ENCODE data around the gene CARNS1. TPM values are rescaled to one million over a fixed set of nuclear protein-coding genes. Genes with fewer than 3 reads are reported as not detected.

CARNS1 gene
- polyA plus RNA-seq, 1 experiment, result 0.12 TPM

DNA sequence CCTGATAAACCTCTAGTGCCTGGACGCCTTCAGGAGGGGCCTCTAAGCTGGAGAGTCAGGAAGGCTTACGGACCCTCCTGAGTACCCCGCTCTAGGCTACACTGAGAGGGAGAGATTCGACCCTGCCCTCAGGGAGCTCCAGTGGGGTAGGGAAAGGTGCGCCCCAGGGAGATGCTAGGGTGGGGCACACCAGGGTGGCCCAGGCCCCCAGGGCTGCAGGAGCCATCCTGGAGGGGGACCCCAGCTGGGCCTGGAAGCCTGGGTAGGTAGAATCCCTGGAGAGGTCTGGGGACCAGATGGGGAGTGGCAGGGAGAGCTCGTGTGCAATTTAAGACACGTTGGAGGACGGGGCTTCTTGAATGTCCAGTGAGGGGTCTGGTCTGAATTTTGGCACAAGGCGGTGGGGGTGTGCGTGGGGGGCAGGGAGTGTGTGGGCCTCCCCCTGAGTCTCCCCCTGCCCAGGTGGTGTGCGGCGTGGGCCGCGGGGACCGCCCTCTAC lies 4.7 kb downstream of the CARNS1 start:
- TF ChIP-seq, protein P1, sequence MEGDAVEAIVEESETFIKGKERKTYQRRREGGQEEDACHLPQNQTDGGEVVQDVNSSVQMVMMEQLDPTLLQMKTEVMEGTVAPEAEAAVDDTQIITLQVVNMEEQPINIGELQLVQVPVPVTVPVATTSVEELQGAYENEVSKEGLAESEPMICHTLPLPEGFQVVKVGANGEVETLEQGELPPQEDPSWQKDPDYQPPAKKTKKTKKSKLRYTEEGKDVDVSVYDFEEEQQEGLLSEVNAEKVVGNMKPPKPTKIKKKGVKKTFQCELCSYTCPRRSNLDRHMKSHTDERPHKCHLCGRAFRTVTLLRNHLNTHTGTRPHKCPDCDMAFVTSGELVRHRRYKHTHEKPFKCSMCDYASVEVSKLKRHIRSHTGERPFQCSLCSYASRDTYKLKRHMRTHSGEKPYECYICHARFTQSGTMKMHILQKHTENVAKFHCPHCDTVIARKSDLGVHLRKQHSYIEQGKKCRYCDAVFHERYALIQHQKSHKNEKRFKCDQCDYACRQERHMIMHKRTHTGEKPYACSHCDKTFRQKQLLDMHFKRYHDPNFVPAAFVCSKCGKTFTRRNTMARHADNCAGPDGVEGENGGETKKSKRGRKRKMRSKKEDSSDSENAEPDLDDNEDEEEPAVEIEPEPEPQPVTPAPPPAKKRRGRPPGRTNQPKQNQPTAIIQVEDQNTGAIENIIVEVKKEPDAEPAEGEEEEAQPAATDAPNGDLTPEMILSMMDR (IDR thresholded peaks at IDR 0.05; ENCODE audit: insufficient read depth, low read depth, low read length), result no peak
- ChIA-PET CTCF (interaction anchor here (1.4 to 3.1 kb wide), 3 partner anchors 13 to 38 kb away, joined by 4 to 9 read pairs (median 5); partner anchors contain the start of gene PPP1CA), POLR2A (no interaction called here)

DNA sequence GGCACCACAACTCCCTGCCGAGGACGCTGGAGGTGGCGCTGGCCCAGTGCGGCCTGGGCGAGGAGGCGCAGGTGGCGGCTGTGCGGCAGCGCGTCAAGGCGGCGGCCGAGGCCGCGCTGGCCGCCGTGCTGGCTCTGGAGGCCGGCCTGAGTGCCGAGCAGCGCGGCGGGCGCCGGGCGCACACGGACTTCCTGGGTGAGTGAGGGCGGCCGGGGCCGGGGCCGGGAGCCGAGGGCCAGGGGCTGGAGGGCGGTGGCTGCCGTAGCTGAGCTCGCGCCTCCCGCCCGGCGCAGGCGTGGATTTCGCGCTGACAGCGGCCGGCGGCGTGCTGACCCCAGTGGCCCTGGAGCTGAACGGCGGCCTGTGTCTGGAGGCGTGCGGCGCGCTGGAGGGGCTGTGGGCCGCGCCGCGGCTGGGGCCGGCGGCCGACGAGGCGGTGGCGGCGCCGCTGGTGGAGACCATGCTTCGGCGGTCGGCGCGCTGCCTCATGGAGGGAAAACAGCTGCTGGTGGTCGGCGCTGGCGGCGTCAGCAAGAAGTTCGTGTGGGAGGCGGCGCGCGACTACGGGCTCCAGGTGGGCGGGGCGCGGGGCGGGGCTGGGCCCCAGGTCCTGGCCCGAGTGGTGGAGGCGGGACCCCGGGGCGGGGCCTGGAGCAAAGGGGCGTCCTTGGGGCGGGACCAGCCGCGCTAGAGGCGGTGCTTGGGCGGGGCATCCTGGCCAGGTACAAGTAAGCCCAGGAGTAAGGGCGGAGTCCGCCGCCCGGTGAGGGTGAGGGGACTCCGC lies 5.4 kb downstream of the CARNS1 start:
- ChIA-PET CTCF (interaction anchor here (0.6 to 3.1 kb wide), 4 partner anchors 13 to 209 kb away, joined by 3 to 9 read pairs (median 4); partner anchors contain the start of gene PPP1CA), POLR2A (no interaction called here)

More for the DNA sequence above, 4.7 kb downstream of the CARNS1 start:
- Histone ChIP-seq H3K27me3 (ENCODE audit: control insufficient read depth, insufficient read depth, low read length) (no peaks in the 10 kb centered on the region), H3K4me3 (ENCODE audit: low read depth, low read length) (peak overlapping the region; percentile 41), H3K36me3 (ENCODE audit: control insufficient read depth, insufficient read depth, low read length) (no peaks in the 10 kb centered on the region)
- DNase-seq (ENCODE audit: low read depth), result no peak

DNA sequence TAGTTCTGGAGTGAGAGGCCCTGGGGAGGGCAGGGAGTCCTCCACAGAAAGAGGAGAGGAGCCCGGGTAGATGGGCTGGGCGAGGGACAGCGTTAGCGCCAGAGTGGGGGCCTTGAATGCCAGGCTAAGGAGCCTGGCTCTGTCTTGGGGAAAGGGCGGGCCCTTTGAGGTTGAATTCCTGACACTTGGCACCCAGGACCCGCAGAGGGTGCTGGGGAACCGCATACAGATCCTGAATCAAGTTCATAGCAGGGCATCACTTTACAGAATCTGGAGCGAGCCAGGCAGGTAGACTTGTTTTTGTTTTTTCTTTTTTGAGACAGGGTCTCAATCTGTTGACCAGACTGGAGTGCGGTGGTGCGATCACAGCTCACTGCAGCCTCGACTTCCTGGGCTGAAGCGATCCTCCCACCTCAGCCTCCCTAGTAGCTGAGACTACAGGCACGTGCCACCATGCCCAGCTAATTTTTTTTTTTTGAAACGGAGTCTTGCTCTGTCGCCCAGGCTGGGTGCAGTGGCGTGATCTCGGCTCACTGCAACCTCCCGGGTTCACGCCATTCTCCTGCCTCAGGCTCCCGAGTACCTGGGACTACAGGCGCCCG lies 6.1 kb downstream of the CARNS1 start:
- ChIA-PET POLR2A (interaction anchor here (0.6 kb wide), 1 partner anchor 160 kb away, joined by 6 read pairs; no protein-coding TSS in a partner anchor), CTCF (interaction anchor here (0.6 to 3.1 kb wide), 4 partner anchors 14 to 209 kb away, joined by 3 to 9 read pairs (median 4); partner anchors contain the start of gene PPP1CA)
- no peak for DNase-seq (ENCODE audit: low read depth)
- no peaks in the 10 kb centered on the region for H3K27me3 ChIP-seq (ENCODE audit: control insufficient read depth, insufficient read depth, low read length)
- peak overlapping the region; percentile 41 for H3K4me3 ChIP-seq (ENCODE audit: low read depth, low read length)
- H3K36me3 ChIP-seq (ENCODE audit: control insufficient read depth, insufficient read depth, low read length), result no peaks in the 10 kb centered on the region
- TF ChIP-seq, protein P1 (IDR thresholded peaks at IDR 0.05; ENCODE audit: insufficient read depth, low read depth, low read length), result no peak

More for the DNA sequence above, 5.4 kb downstream of the CARNS1 start:
- TF ChIP-seq, protein P1 (IDR thresholded peaks at IDR 0.05; ENCODE audit: insufficient read depth, low read depth, low read length), result no peak
- Histone ChIP-seq H3K4me3 (ENCODE audit: low read depth, low read length) (peak overlapping the region; percentile 41), H3K27me3 (ENCODE audit: control insufficient read depth, insufficient read depth, low read length) (no peaks in the 10 kb centered on the region), H3K36me3 (ENCODE audit: control insufficient read depth, insufficient read depth, low read length) (no peaks in the 10 kb centered on the region)
- no peak for DNase-seq (ENCODE audit: low read depth)

DNA sequence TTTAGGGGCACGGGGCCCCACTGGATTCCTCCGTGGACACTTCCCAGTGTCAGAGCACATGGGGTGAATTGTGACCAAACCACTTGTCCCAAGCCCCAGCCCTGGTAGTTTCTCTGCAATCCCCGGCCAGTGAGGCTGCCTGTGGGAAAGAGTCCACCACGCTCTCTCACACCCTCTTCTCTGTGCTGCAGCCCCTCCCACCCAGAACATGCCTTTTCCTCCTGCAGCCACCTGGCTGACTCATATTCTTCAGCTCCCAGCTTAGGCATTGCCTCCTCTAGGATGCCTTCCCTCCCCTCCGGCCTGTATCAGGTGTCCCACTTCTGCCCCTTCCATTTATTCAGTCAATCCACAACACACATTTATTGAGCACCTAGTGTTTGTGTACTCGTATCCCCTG lies 7.4 kb downstream of the CARNS1 start:
- POLR2A ChIA-PET, result no interaction called here
- H3K4me3 ChIP-seq (ENCODE audit: low read depth, low read length), result no peak overlapping the region
- no peaks in the 10 kb centered on the region for H3K27me3 ChIP-seq (ENCODE audit: control insufficient read depth, insufficient read depth, low read length)
- TF ChIP-seq, protein P1 (IDR thresholded peaks at IDR 0.05; ENCODE audit: insufficient read depth, low read depth, low read length), result no peak
- no peak for DNase-seq (ENCODE audit: low read depth)
- CTCF ChIA-PET, result no interaction called here
- no peaks in the 10 kb centered on the region for H3K36me3 ChIP-seq (ENCODE audit: control insufficient read depth, insufficient read depth, low read length)

DNA sequence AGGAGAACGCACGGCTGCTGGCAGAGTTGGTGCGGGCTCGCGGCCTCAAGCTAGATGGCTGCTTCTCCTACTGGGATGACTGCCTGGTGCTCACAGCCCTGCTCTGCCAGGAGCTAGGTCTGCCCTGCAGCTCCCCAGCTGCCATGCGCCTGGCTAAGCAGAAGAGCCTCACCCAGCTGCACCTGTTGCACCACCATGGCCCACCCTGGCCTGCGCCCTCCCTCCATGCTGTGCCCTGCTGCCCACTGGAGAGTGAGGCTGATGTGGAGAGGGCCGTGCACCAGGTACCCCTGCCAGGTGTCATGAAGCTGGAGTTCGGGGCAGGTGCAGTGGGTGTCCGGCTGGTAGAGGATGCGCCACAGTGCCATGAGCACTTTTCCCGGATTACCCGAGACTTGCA lies 8.0 kb downstream of the CARNS1 start:
- Histone ChIP-seq H3K4me3 (ENCODE audit: low read depth, low read length) (no peak overlapping the region), H3K27me3 (ENCODE audit: control insufficient read depth, insufficient read depth, low read length) (no peaks in the 10 kb centered on the region), H3K36me3 (ENCODE audit: control insufficient read depth, insufficient read depth, low read length) (no peaks in the 10 kb centered on the region)
- TF ChIP-seq, protein P1 (IDR thresholded peaks at IDR 0.05; ENCODE audit: insufficient read depth, low read depth, low read length), result no peak
- ChIA-PET CTCF (no interaction called here), POLR2A (no interaction called here)
- no peak for DNase-seq (ENCODE audit: low read depth)
